BE2C (cell line): ENCODE results near the gene RNF167.

ENCODE experiments used
- DNase-seq: peaks from one replicate; pipeline ENCODE4 v3.0.0-alpha.2; 2020
- H3K27me3 ChIP-seq: fragments of 250-450 bp; sonication (Bioruptor Pico); 2 replicates; pipeline ENCODE4 v1.5.1; 2020; ENCODE audit warnings: mild to moderate bottlenecking
- H3K36me3 ChIP-seq: fragments of 250-450 bp; sonication (Bioruptor Pico); 2 replicates; pipeline ENCODE4 v1.5.1; 2020; ENCODE audit warnings: mild to moderate bottlenecking
- H3K4me1 ChIP-seq: fragments of 250-450 bp; sonication (Bioruptor Pico); 2 replicates; pipeline ENCODE4 v1.5.1; 2020
- H3K4me3 ChIP-seq: 2 replicates; pipeline ENCODE4 v1.5.1; 2011; ENCODE audit warnings: low read depth, low read length
- H3K9me3 ChIP-seq: fragments of 250-450 bp; sonication (Bioruptor Pico); 2 replicates; pipeline ENCODE4 v1.5.1; 2020
- TF ChIP-seq, protein P1 (sequence below): IDR thresholded peaks from 2 replicates; pipeline ENCODE4 v1.5.1; 2012; ENCODE audit warnings: mild to moderate bottlenecking, low read depth, low read length

The RNF167 gene

DNA sequence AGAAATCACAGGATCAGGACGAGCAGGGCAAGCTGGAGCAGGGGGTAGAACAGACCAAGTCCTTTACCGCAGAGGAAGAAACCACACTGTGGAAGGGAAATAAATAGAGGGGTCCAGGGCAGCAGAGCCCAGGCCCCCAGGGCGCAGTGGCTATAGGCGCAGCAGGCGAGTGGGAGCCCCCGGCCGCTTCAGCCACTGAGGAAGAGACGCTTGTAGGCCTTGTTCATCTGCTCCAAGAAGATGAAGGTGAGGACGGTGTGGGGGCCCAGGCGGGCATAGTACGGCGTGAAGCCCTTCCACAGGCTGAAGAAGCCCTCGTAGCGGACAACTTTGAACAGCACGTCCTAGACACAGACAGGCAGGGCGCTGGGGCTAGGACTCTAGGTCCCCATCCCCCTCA is 2.5 kb upstream of the RNF167 start:
- TF ChIP-seq, protein P1, sequence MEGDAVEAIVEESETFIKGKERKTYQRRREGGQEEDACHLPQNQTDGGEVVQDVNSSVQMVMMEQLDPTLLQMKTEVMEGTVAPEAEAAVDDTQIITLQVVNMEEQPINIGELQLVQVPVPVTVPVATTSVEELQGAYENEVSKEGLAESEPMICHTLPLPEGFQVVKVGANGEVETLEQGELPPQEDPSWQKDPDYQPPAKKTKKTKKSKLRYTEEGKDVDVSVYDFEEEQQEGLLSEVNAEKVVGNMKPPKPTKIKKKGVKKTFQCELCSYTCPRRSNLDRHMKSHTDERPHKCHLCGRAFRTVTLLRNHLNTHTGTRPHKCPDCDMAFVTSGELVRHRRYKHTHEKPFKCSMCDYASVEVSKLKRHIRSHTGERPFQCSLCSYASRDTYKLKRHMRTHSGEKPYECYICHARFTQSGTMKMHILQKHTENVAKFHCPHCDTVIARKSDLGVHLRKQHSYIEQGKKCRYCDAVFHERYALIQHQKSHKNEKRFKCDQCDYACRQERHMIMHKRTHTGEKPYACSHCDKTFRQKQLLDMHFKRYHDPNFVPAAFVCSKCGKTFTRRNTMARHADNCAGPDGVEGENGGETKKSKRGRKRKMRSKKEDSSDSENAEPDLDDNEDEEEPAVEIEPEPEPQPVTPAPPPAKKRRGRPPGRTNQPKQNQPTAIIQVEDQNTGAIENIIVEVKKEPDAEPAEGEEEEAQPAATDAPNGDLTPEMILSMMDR: no peak
- H3K27me3 ChIP-seq: no peaks in the 10 kb centered on the region
- no peaks in the 10 kb centered on the region for H3K4me1 ChIP-seq
- no peak overlapping the region for H3K4me3 ChIP-seq
- H3K9me3 ChIP-seq: no peaks in the 10 kb centered on the region
- H3K36me3 ChIP-seq: no peaks in the 10 kb centered on the region; the same call in none of the 2 replicates
- no peak for DNase-seq

DNA sequence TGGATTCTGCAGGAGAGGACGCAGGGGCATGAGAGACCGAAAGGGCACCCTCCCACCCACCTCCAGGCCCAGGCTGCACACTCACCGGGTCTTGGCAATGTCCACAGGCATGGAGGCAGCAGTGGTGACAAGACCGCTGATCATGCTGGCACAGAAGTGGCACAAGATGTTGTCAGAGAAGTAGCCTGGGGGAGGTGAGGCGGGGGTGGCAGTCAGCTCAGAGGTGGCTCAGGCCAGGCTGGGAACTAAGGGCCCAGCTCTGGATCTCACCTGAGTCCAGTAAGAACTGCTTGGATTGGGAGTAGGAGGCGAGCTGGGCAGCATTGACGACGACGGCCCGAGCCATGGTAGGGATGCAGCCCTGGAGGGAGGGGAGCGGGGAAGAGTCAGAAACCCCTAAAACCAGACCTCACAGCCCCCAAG is 2.0 kb upstream of the RNF167 start:
- H3K9me3 ChIP-seq: no peaks in the 10 kb centered on the region

DNA sequence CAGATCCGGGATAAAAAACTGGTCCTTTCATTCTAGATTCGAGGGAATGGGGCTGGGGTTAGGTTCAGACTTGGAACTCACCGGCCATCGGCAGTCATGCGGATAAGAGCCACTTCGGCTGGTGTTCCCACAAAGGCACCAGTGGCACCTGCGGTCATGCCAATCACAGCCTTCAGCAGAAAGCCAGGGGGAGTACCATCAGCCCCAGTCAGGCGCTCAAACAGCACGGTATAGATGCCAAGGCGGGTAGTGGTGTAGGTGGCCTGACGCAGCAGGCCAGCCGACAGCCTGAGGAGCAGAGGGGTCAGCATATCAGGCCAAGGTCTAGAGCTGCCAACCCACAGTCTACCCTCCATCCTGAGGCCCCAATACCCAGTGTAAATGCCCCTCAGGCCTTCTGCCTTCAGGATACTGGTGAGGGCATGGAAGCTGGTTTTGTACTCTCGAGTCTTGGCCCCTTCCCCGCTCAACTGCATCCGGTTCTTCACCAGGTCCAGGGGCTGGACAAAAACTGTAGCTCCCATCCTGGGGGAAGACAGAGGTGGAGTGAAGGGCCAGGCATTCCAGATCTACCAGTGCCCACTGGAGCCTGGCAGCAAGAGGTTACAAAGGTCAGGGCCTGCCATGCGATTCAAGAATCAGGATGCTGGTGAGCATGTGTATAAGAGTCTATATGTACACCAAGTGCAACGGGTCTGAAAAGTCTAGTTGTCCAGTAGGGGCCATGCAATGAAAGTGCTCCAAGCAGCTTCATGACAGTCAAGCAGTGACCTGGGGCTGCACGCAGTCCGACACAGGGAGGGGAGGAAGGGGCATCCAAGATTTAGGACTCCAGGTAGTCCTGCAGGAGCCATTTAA is 1.2 kb upstream of the RNF167 start:
- DNase-seq: no peak
- Histone ChIP-seq H3K27me3 (no peaks in the 10 kb centered on the region), H3K9me3 (no peaks in the 10 kb centered on the region), H3K4me1 (no peaks in the 10 kb centered on the region), H3K36me3 (no peaks in the 10 kb centered on the region; the same call in none of the 2 replicates), H3K4me3 (peak overlapping the region; percentile 86)
- TF ChIP-seq, protein P1: no peak

More for the DNA sequence above, 2.0 kb upstream of the RNF167 start:
- no peak for DNase-seq
- no peaks in the 10 kb centered on the region for H3K27me3 ChIP-seq
- H3K4me3 ChIP-seq: no peak overlapping the region
- no peaks in the 10 kb centered on the region; the same call in none of the 2 replicates for H3K36me3 ChIP-seq
- no peaks in the 10 kb centered on the region for H3K4me1 ChIP-seq
- TF ChIP-seq, protein P1: no peak

DNA sequence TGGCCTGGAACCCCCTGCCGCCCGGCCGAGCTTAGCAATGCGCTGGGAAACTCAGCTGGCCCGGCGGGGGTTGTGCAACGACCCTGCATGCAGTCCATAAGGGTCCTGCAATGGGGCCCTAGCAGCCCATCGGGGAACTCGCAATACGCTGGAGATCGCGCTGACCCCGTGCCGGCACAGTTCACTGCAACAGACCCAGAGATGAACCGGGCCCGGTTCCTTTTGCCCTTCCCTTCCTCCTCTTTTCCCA is 597 bp upstream of the RNF167 start:
- TF ChIP-seq, protein P1: no peak
- H3K36me3 ChIP-seq: peaks cover 3% of the 10 kb centered on the region
- no peaks in the 10 kb centered on the region for H3K4me1 ChIP-seq
- H3K9me3 ChIP-seq: no peaks in the 10 kb centered on the region
- H3K4me3 ChIP-seq: peak overlapping the region; percentile 86
- H3K27me3 ChIP-seq: no peaks in the 10 kb centered on the region
- DNase-seq: no peak

DNA sequence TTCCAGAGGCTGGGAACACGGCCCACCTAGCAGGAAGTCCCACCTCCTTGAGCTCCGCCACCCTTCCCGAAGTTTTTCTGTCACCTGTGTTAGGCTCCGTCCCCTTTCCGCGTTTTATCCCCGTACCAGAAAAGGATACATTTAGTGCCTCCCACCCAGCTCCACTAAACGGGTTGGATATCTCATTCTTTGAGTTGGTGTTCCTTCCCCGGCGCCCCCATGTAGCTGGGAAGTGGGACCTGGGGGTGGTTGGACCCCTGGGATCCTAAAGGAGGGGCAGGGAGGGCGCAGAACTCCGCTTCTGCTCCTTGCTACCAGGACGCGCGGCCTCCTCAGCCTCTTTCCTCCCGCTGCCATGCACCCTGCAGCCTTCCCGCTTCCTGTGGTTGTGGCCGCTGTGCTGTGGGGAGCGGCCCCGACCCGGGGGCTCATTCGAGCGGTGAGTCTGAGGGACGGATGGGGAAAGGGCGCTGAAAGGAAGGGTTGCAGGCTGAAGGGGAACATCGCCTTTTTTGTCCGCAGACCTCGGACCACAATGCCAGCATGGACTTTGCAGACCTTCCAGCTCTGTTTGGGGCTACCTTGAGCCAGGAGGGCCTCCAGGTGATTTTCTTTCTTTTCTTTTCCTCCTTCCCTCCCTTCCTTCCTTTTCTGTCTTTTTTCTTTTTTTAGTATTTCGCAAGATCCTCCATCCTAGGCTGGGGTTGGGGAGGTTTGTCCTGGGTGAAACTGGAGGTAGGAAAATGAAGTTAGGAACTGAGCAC is 669 bp downstream of the RNF167 start:
- peak; percentile 73 for DNase-seq
- H3K4me1 ChIP-seq: no peaks in the 10 kb centered on the region; the same call in 1 of the 2 replicates
- TF ChIP-seq, protein P1: no peak
- H3K27me3 ChIP-seq: no peaks in the 10 kb centered on the region
- peaks cover 14% of the 10 kb centered on the region for H3K36me3 ChIP-seq
- H3K4me3 ChIP-seq: peak overlapping the region; percentile 86
- no peaks in the 10 kb centered on the region for H3K9me3 ChIP-seq

DNA sequence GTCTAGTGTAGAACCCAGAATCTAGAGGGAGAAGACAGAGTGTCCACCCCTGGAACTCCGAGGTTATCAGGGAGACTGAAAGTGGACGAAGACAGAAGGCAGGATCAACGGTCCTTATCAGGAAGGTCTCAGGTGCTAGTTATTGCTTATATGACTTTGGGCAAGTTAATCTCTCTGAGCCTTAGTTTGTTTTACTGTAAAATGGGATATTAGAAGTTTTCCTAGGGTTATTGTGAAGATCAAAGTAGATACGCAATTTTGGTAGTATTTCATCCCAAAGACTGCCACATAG is 1.2 kb downstream of the RNF167 start:
- no peak for DNase-seq
- no peaks in the 10 kb centered on the region; the same call in 1 of the 2 replicates for H3K4me1 ChIP-seq
- TF ChIP-seq, protein P1: no peak
- no peaks in the 10 kb centered on the region for H3K27me3 ChIP-seq
- no peaks in the 10 kb centered on the region for H3K9me3 ChIP-seq
- H3K4me3 ChIP-seq: peak overlapping the region; percentile 86
- H3K36me3 ChIP-seq: peaks cover 18% of the 10 kb centered on the region
